AG10803 (cell line): Measurements from ENCODE around the gene GCKR.
"Not testable (repeated sequence)": the region's sequence is repeated elsewhere in the genome, so short reads cannot be mapped to it uniquely, and the experiment has no call there.

Experiments used
- DNase-seq: peaks from one replicate; pipeline ENCODE4 v3.0.0; 2010; ENCODE audit warnings: low read depth
- H3K4me3 ChIP-seq: 2 replicates; pipeline ENCODE4 v1.5.1; 2011; ENCODE audit warnings: mild to moderate bottlenecking, low read length, control low read depth
- TF ChIP-seq, protein P1 (sequence below): conservative IDR thresholded peaks from 2 replicates; pipeline ENCODE4 v1.5.1; 2011; ENCODE audit warnings: mild to moderate bottlenecking, low read length, control low read depth, inconsistent platforms

The GCKR gene

DNA sequence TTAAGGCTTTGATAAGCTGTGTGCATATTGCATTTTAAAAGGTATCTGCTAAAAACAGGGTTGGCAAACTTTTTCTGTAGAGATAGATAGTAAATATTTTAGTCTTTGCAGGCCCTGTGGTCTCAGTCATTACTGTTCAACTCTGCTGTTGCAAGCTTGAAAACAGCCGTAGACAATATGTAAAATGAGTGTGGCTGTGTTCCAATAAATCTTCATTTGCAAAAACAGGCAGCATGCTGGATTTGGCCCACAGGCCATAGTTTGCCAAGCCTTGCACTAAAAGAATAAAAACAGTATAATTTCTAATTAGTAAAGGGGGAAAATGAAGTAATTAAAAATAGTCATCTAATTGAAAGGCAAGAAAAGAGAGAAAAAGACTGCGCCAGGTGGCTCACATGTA, 35.3 kb downstream of the GCKR start:
- TF ChIP-seq, protein P1, sequence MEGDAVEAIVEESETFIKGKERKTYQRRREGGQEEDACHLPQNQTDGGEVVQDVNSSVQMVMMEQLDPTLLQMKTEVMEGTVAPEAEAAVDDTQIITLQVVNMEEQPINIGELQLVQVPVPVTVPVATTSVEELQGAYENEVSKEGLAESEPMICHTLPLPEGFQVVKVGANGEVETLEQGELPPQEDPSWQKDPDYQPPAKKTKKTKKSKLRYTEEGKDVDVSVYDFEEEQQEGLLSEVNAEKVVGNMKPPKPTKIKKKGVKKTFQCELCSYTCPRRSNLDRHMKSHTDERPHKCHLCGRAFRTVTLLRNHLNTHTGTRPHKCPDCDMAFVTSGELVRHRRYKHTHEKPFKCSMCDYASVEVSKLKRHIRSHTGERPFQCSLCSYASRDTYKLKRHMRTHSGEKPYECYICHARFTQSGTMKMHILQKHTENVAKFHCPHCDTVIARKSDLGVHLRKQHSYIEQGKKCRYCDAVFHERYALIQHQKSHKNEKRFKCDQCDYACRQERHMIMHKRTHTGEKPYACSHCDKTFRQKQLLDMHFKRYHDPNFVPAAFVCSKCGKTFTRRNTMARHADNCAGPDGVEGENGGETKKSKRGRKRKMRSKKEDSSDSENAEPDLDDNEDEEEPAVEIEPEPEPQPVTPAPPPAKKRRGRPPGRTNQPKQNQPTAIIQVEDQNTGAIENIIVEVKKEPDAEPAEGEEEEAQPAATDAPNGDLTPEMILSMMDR: no peak
- DNase-seq: no peak
- H3K4me3 ChIP-seq: no peak overlapping the region

DNA sequence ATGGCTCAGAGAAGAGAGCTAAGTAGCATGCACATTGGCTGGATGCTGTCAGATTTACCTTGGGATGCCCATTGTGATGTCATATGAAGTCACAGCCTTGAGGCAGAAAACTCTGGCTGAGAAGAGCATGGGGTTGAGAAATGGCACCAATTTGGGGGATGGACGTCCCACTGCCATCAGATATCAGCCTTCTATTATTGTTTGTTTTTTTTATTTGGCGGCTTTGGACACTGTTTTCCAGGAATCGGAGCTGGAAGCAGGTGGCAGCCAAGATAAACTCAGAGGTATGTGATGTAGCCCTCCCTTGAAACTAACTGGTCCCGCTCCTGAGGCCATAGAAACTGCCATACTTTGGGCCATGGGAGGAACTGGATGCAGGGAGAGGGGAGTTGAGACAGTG, 40.6 kb downstream of the GCKR start:
- no peak overlapping the region for H3K4me3 ChIP-seq
- TF ChIP-seq, protein P1: no peak
- no peak for DNase-seq

DNA sequence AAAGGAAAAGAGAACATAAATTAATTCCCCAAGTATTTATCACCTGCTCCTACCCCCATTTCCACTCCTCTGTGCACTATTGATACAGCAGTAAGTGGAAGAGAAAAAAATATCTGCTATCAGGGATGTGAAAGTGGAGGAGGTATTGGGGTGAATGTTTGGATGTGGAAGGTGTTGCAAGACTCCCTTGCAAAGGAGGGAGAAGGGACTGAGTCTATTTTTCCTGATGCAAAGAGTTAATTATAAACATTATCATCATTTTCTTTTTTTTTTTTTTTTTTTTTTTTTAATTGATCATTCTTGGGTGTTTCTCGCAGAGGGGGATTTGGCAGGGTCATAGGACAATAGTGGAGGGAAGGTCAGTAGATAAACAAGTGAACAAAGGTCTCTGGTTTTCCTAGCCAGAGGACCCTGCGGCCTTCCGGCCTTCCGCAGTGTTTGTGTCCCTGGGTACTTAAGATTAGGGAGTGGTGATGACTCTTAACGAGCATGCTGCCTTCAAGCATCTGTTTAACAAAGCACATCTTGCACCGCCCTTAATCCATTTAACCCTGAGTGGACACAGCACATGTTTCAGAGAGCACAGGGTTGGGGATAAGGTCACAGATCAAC, 42.3 kb downstream of the GCKR start:
- H3K4me3 ChIP-seq, DNase-seq: not testable (repeated sequence)

DNA sequence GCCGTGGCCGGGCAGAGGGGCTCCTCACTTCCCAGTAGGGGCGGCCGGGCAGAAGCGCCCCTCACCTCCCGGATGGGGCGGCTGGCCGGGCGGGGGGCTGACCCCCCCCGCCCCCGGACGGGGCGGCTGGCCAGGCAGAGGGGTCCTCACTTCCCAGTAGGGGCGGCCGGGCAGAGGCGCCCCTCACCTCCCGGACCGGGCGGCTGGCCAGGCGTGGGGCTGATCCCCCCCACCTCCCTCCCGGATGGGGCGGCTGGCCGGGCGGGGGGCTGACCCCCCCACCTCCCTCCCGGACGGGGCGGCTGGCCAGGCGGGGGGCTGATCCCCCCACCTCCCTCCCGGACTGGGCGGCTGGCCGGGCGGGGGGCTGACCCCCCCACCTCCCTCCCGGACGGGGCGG, 43.0 kb downstream of the GCKR start:
- not testable (repeated sequence) for H3K4me3 ChIP-seq, DNase-seq

DNA sequence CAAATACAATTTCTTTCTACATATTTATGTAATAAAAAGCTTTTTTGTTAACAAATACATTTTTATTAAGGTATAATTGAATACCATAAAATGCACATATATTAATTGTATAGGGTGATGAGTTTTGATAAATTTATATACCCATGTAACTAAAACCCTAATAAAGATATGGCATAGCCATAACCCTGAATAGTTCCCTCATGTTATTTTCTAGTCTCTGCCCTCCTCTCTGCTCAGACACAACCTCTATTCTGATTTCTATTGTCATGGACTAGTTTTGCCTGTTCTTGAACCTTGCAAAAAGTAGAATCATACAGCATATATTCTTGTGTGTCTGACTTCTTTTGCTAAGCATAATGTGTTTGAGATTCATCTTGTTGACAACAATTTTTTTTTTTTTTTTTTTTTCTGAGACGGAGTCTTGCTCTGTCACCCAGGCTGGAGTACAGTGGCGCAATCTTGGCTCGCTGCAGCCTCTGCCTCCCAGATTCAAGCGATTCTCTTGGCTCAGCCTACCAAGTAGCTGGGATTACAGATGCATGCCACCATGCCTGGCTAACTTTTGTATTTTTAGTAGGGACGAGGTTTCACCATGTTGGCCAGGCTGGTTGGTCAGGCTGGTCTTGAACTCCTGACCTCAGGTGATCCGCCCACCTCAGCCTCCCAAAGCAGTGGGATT, 47.6 kb downstream of the GCKR start:
- TF ChIP-seq, protein P1: no peak
- no peak overlapping the region for H3K4me3 ChIP-seq
- DNase-seq: no peak

DNA sequence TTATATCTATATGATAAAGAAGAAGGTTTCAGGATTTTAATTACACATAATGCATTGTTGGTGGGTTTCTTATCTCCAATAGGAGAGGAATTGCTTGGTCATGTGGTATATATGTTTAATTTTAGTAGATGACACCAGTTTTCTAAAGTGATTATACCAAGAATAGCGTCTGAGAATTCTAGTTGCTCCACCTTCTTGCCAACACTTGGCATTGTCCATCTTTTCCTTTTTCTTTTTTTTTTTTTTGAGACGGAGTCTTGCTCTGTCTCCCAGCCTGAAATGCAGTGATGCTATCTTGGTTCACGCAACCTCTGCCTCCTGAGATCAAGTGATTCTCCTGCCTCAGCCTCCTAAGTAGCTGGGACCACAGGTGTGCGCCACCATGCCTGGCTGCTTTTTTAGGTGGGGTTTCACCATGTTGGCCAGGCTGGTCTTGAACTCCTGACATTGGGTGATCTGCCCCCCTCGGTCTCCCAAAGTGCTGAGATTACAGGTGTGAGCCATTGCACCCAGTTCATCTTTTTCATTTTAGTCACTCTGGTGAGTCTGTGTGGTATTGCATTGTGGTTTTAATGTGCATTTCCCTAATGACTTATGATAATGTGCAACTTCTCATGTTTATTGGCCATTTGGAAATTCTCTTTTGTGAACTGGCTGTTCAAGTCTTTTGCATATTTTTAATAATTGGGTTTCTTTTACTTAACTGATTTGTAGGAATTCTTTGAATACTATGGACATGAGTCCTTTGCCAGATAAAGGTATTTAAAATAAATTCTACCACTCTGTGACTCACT, 48.9 kb downstream of the GCKR start:
- peak; percentile 69 for DNase-seq
- TF ChIP-seq, protein P1: no peak
- no peak overlapping the region for H3K4me3 ChIP-seq

DNA sequence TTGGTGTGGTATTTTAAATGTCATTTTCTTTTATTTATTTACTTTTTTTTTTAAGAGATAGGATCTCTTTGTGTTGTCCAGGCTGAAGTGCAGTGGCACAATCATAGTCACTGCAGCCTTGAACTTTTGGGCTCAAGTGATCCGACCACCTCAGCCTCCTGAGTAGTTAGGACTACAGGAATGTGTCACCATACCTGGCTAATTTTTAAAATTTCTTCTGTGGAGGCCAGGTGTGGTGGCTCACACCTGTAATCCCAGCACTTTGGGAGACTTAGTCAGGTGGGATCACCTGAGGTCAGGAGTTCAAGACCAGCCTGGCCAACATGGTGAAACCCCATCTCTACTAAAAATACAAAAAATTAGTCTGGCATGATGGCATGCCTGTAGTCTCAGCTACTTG, 52.7 kb downstream of the GCKR start:
- TF ChIP-seq, protein P1: no peak
- DNase-seq: no peak
- no peak overlapping the region for H3K4me3 ChIP-seq

DNA sequence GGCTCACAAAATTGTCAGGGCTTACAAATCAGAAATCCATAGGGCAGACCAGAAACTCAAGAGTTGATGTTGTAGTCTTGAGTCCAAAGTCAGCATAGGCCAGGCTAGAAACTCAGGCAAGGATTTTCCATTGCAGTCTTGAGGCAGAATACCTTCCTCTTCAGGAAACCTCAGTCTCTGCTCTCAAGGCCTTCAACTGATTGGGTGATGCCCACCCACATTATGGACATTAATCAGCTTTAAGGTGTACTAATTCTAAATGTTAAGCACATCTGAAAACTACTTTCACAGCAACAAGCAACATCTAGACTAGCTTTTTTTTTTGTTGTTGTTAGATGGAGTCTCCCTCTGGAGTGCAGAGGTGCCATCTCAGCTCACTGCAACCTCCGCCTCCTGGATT, 54.9 kb downstream of the GCKR start:
- no peak for DNase-seq
- TF ChIP-seq, protein P1: no peak
- H3K4me3 ChIP-seq: no peak overlapping the region
